Breast epithelium (tissue), 3 donors: Measurements from ENCODE around the gene MDFI.

Experiments used
- POLR2A ChIP-seq: fragments of 450-650 bp; IDR thresholded peaks from one replicate; pipeline ENCODE4 v1.6.1; 2016; ENCODE audit warnings: antibody characterized with exemption, mild to moderate bottlenecking, moderate library complexity
- POLR2AphosphoS5 ChIP-seq, 3 donors: sonication (generic); formaldehyde crosslinking; IDR thresholded peaks; one replicate each; pipeline ENCODE4 v1.6.1; 2017; ENCODE audit warnings: antibody characterized with exemption in 3 of 3
- TF ChIP-seq, protein P1 (sequence below), 3 donors: fragments of 450-650 bp; IDR thresholded peaks; one replicate each; pipeline ENCODE4 v1.5.1; 2016 to 2017; ENCODE audit warnings: antibody characterized with exemption in 3 of 3, mild to moderate bottlenecking in 3 of 3, moderate library complexity in 3 of 3

DNA sequence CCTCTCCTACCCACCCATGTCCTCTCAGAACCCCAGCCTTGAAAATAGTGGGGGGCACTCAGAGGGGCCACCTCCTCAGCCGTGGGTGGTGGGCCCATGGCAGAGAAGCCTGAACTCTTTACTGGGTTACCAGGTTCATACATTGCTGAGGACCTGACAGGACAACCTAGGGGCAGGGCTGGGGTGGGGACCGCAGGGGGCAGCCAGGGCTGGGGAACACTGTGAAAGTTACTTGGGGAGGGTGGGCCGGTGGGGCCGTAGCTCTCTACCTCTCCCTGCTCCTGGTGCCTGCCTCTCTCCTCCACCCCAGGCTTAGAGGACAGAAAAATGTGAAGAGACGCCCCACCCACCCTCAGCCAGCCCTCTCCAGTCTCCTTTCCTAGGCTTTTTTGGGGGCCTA is 15.4 kb downstream of the MDFI start:
- TF ChIP-seq, protein P1, sequence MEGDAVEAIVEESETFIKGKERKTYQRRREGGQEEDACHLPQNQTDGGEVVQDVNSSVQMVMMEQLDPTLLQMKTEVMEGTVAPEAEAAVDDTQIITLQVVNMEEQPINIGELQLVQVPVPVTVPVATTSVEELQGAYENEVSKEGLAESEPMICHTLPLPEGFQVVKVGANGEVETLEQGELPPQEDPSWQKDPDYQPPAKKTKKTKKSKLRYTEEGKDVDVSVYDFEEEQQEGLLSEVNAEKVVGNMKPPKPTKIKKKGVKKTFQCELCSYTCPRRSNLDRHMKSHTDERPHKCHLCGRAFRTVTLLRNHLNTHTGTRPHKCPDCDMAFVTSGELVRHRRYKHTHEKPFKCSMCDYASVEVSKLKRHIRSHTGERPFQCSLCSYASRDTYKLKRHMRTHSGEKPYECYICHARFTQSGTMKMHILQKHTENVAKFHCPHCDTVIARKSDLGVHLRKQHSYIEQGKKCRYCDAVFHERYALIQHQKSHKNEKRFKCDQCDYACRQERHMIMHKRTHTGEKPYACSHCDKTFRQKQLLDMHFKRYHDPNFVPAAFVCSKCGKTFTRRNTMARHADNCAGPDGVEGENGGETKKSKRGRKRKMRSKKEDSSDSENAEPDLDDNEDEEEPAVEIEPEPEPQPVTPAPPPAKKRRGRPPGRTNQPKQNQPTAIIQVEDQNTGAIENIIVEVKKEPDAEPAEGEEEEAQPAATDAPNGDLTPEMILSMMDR (IDR thresholded peaks at IDR 0.05): no peak
- TF ChIP-seq POLR2A: no peak
- TF ChIP-seq POLR2AphosphoS5 (IDR thresholded peaks at IDR 0.05): no peak
